T-helper 17 cell (primary cell): Measurements from ENCODE around the gene OSBPL3. TPM values are rescaled to one million over a fixed set of nuclear protein-coding genes. Genes with fewer than 3 reads are reported as not detected.

Source experiments
- ATAC-seq: fragments of 150-1000 bp; cut with Tn5 transposase; 2 replicates; pipeline ENCODE4 v1.10.0; 2021; ENCODE audit warnings: mild to moderate bottlenecking, moderate library complexity
- DNase-seq, 3 donors: peaks; one replicate each; pipeline versions ENCODE4 v3.0.0 to v3.0.0-alpha.2; 2020 to 2021
- H3K9me3 ChIP-seq: one replicate; pipeline ENCODE4 v1.7.0; 2013; ENCODE audit warnings: low read length, mild to moderate bottlenecking; ENCODE audit not compliant: control insufficient read depth, poor library complexity, severe bottlenecking
- H3K27ac Mint-ChIP-seq: one replicate; pipeline ENCODE4 v1.8.0; 2022; ENCODE audit warnings: mild to moderate bottlenecking, moderate library complexity, mixed read lengths
- H3K27me3 Mint-ChIP-seq: one replicate; pipeline ENCODE4 v1.8.0; 2022; ENCODE audit warnings: mixed read lengths
- H3K36me3 Mint-ChIP-seq: one replicate; pipeline ENCODE4 v1.8.0; 2022; ENCODE audit warnings: low read depth, mixed read lengths
- H3K4me1 Mint-ChIP-seq: one replicate; pipeline ENCODE4 v1.8.0; 2022; ENCODE audit warnings: mild to moderate bottlenecking, mixed read lengths
- H3K4me3 Mint-ChIP-seq: one replicate; pipeline ENCODE4 v1.8.0; 2022; ENCODE audit warnings: mild to moderate bottlenecking, moderate library complexity, mixed read lengths
- total RNA-seq, 4 donors: library from RNA in 2 of 4; stranded (reverse) in 2 of 4; gene quantifications; one replicate each; pipeline ENCODE4 v1.2.3 and lab custom pipeline; 2022 to 2026

Gene OSBPL3
- total RNA-seq, 2 donors from 2014 or later, result 54.8 to 54.9 TPM

- H3K9me3 ChIP-seq, result no peaks in the 10 kb centered on the region
- Mint-ChIP-seq H3K4me1 (peaks cover 59% of the 10 kb centered on the region), H3K36me3 (no peaks in the 10 kb centered on the region), H3K27me3 (no peaks in the 10 kb centered on the region), H3K4me3 (no peak overlapping the region), H3K27ac (peak overlapping the region; percentile 1)
- no peak for DNase-seq
- no peak for ATAC-seq
Observed at GRCh38 chr7:24959735-24960485, 20.1 kb downstream of the OSBPL3 start.

GRCh38 chr7:24958399-24958798, 21.6 kb downstream of the OSBPL3 start:
- Mint-ChIP-seq H3K4me3 (no peak overlapping the region), H3K36me3 (no peaks in the 10 kb centered on the region), H3K27me3 (no peaks in the 10 kb centered on the region), H3K27ac (peak overlapping the region; percentile 6), H3K4me1 (peaks cover 54% of the 10 kb centered on the region)
- no peaks in the 10 kb centered on the region for H3K9me3 ChIP-seq
- ATAC-seq, result no peak
- no peak for DNase-seq

- Mint-ChIP-seq H3K27me3 (no peaks in the 10 kb centered on the region), H3K27ac (peak overlapping the region; percentile 11), H3K4me1 (peaks cover 52% of the 10 kb centered on the region), H3K36me3 (no peaks in the 10 kb centered on the region), H3K4me3 (no peak overlapping the region)
- H3K9me3 ChIP-seq, result no peaks in the 10 kb centered on the region
- ATAC-seq, result no peak
- DNase-seq, result no peak
Observed at GRCh38 chr7:24956021-24956420, 24.0 kb downstream of the OSBPL3 start.

- no peak overlapping the region for H3K4me3 Mint-ChIP-seq
- H3K27ac Mint-ChIP-seq, result no peak overlapping the region
- ATAC-seq (no peak), DNase-seq (no peak)
- H3K4me1 Mint-ChIP-seq, result peaks cover 48% of the 10 kb centered on the region
- H3K27me3 Mint-ChIP-seq, result no peaks in the 10 kb centered on the region
- no peaks in the 10 kb centered on the region for H3K36me3 Mint-ChIP-seq
- no peaks in the 10 kb centered on the region for H3K9me3 ChIP-seq
Observed at GRCh38 chr7:24955313-24955712, 24.7 kb downstream of the OSBPL3 start.

GRCh38 chr7:24952464-24952863, 27.5 kb downstream of the OSBPL3 start:
- Mint-ChIP-seq H3K27ac (no peak overlapping the region), H3K4me1 (peaks cover 52% of the 10 kb centered on the region), H3K4me3 (no peak overlapping the region), H3K27me3 (no peaks in the 10 kb centered on the region), H3K36me3 (no peaks in the 10 kb centered on the region)
- ATAC-seq (no peak), DNase-seq (no peak)
- H3K9me3 ChIP-seq, result no peaks in the 10 kb centered on the region

GRCh38 chr7:24951441-24951980, 28.5 kb downstream of the OSBPL3 start:
- Mint-ChIP-seq H3K4me1 (peaks cover 57% of the 10 kb centered on the region), H3K4me3 (no peak overlapping the region), H3K36me3 (no peaks in the 10 kb centered on the region), H3K27me3 (no peaks in the 10 kb centered on the region), H3K27ac (no peak overlapping the region)
- no peaks in the 10 kb centered on the region for H3K9me3 ChIP-seq
- DNase-seq (no peak), ATAC-seq (no peak)

- Mint-ChIP-seq H3K27ac (peak overlapping the region; percentile 62), H3K36me3 (peaks cover 2% of the 10 kb centered on the region), H3K4me1 (peaks cover 61% of the 10 kb centered on the region), H3K4me3 (no peak overlapping the region), H3K27me3 (no peaks in the 10 kb centered on the region)
- no peaks in the 10 kb centered on the region for H3K9me3 ChIP-seq
- ATAC-seq, result no peak
- no peak for DNase-seq
Observed at GRCh38 chr7:24949884-24950283, 30.1 kb downstream of the OSBPL3 start.

- peak overlapping the region; percentile 62 for H3K27ac Mint-ChIP-seq
- H3K4me3 Mint-ChIP-seq, result peak overlapping the region; percentile 45
Observed at GRCh38 chr7:24948739-24949138, 31.2 kb downstream of the OSBPL3 start.

GRCh38 chr7:24946467-24946866, 33.5 kb downstream of the OSBPL3 start:
- H3K9me3 ChIP-seq, result no peaks in the 10 kb centered on the region
- H3K36me3 Mint-ChIP-seq, result peaks cover 2% of the 10 kb centered on the region
- DNase-seq, result no peak
- H3K27ac Mint-ChIP-seq, result no peak overlapping the region
- peaks cover 64% of the 10 kb centered on the region for H3K4me1 Mint-ChIP-seq
- no peak overlapping the region for H3K4me3 Mint-ChIP-seq
- no peaks in the 10 kb centered on the region for H3K27me3 Mint-ChIP-seq
- no peak for ATAC-seq

More at GRCh38 chr7:24948739-24949138, 31.2 kb downstream of the OSBPL3 start:
- no peaks in the 10 kb centered on the region for H3K27me3 Mint-ChIP-seq
- DNase-seq (no peak), ATAC-seq (peak; percentile 18)
- no peaks in the 10 kb centered on the region for H3K9me3 ChIP-seq
- peaks cover 2% of the 10 kb centered on the region for H3K36me3 Mint-ChIP-seq
- H3K4me1 Mint-ChIP-seq, result peaks cover 54% of the 10 kb centered on the region

GRCh38 chr7:24945899-24946298, 34.1 kb downstream of the OSBPL3 start:
- no peak for ATAC-seq
- H3K27me3 Mint-ChIP-seq, result no peaks in the 10 kb centered on the region
- DNase-seq, result no peak
- peaks cover 66% of the 10 kb centered on the region for H3K4me1 Mint-ChIP-seq
- H3K4me3 Mint-ChIP-seq, result no peak overlapping the region
- peaks cover 5% of the 10 kb centered on the region for H3K36me3 Mint-ChIP-seq
- no peaks in the 10 kb centered on the region for H3K9me3 ChIP-seq
- no peak overlapping the region for H3K27ac Mint-ChIP-seq

GRCh38 chr7:24943096-24943948, 36.7 kb downstream of the OSBPL3 start:
- Mint-ChIP-seq H3K27me3 (no peaks in the 10 kb centered on the region), H3K4me1 (peaks cover 64% of the 10 kb centered on the region), H3K27ac (peak overlapping the region; percentile 32), H3K36me3 (peaks cover 5% of the 10 kb centered on the region), H3K4me3 (no peak overlapping the region)
- ATAC-seq (no peak), DNase-seq (no peak)
- no peaks in the 10 kb centered on the region for H3K9me3 ChIP-seq

GRCh38 chr7:24942226-24942625, 37.8 kb downstream of the OSBPL3 start:
- Mint-ChIP-seq H3K27ac (no peak overlapping the region), H3K36me3 (peaks cover 5% of the 10 kb centered on the region), H3K4me3 (no peak overlapping the region), H3K27me3 (no peaks in the 10 kb centered on the region), H3K4me1 (peaks cover 57% of the 10 kb centered on the region)
- H3K9me3 ChIP-seq, result no peaks in the 10 kb centered on the region
- DNase-seq, result no peak
- ATAC-seq, result no peak

- no peak for ATAC-seq
- no peak for DNase-seq
- no peaks in the 10 kb centered on the region for H3K9me3 ChIP-seq
- Mint-ChIP-seq H3K4me1 (peaks cover 50% of the 10 kb centered on the region), H3K36me3 (peaks cover 3% of the 10 kb centered on the region), H3K27ac (peak overlapping the region; percentile 2), H3K4me3 (no peak overlapping the region), H3K27me3 (no peaks in the 10 kb centered on the region)
Observed at GRCh38 chr7:24939416-24939815, 40.6 kb downstream of the OSBPL3 start.
